COLO829 (cell line): ENCODE data around the gene DLGAP4.

Experiments used
- DNase-seq: peaks from one replicate; pipeline ENCODE4 v3.0.0; 2012; ENCODE audit warnings: low spot score

DLGAP4 gene, protein sequence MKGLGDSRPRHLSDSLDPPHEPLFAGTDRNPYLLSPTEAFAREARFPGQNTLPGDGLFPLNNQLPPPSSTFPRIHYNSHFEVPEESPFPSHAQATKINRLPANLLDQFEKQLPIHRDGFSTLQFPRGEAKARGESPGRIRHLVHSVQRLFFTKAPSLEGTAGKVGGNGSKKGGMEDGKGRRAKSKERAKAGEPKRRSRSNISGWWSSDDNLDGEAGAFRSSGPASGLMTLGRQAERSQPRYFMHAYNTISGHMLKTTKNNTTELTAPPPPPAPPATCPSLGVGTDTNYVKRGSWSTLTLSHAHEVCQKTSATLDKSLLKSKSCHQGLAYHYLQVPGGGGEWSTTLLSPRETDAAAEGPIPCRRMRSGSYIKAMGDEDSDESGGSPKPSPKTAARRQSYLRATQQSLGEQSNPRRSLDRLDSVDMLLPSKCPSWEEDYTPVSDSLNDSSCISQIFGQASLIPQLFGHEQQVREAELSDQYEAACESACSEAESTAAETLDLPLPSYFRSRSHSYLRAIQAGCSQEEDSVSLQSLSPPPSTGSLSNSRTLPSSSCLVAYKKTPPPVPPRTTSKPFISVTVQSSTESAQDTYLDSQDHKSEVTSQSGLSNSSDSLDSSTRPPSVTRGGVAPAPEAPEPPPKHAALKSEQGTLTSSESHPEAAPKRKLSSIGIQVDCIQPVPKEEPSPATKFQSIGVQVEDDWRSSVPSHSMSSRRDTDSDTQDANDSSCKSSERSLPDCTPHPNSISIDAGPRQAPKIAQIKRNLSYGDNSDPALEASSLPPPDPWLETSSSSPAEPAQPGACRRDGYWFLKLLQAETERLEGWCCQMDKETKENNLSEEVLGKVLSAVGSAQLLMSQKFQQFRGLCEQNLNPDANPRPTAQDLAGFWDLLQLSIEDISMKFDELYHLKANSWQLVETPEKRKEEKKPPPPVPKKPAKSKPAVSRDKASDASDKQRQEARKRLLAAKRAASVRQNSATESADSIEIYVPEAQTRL

DNA sequence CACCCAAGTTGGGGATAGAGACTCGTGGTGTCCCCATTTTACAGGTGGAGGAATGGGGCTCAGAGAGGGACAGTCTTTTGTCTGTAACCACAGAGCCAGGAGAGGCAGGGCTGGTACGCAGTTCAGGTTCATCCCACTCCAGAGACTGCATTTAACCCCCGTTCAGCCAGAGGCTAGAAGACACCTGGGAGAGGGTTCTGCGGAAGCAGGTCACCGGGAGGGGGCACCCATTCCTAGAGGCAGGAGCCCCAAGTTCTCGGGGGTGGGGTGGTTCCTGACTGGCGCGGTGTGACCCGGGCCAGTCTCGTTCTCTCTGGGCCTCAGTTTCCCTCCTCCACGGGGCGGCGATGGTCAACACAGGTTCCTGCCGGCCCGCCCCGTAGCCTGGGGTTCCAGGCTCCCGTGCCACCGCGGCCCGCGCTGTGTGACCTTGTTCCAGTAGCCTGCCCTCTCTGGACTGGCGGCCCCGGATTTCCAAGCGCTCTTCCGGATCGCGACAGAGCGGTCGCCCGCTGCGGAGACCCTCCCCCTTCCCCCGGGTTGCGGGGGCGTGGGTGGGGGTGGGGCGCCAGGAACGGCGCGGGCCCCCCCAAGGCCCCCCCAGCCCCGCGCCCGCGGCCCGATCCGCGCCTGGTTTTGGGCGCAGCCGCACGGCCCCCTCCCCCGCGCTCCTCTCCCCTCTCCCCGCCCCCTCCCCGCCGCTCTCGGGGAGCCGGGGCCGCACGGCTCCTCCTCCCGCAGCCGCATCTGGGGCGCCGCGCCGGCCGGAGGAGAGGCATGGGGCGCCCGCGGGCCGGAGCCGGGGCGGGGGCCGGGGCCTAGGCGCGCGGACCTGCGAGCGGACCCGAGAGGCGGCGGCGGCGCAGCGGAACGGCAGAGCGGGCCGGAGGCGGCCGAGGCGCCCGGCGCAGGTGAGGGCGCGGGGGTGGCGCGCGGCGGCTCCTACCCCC, at the start of gene DLGAP4:
Gene DLGAP4 (plus strand): TSS at position 738 of the 950 bp plus-strand sequence. CDS start 125,379 bp downstream, outside the sequence.
- no peak for DNase-seq

- no peak for DNase-seq
Observed at GRCh38 chr20:36259177-36260061, 46.7 kb upstream of the DLGAP4 start.

DNA sequence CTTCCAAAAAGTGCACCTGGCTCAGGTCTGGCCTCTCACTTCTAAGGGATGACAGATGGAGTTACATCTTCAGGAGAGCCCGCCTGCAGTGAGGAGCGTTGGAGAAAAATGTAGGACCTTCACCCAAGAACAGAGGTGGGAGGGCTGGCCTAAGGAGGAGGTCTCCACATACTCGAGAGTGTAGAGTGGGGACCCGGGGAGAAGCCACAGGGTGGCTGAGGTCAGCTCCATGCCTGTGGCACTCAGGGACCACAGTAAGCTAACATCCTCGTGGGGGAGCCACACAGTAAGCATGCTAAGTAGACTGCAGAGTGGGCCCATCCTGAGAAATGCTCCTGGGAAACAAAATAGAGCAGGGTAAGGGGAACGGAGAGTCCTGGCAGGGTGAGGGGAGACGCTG, 45.8 kb upstream of the DLGAP4 start:
- no peak for DNase-seq

DNA sequence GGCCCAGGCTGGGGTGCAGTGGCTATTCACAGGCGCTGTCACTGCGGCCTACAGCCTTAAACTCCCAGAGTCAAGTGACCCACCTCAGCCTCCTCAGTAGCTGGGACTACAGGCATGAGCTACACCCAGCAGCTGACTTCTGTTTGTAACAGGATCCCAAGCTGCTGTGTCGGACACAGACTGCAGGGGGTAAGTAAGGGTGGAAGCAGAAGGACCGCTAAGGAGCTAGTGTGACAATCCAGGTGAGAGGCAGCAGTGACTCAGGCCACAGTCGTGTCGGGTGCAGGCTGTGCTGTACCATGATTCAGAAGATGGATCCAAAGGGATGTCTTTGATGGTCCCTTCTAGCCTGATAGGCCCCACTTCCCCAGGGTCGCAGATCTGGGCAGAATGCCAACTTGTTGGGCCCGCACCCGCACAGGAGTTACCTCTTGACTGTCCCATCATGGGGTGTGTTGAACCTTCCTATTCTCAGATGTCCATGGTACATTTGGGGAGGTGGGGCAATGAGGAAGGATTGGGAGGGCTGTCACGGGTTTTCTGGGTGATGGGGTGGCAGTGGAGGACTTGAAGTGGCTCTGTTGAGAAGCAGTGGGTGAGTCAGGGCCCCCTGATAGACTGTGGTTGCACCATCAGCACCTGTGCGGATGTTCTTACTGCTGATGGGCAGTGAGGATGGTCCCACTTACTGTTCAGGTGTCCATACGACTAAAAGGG, 44.6 kb upstream of the DLGAP4 start:
- DNase-seq, result no peak

DNA sequence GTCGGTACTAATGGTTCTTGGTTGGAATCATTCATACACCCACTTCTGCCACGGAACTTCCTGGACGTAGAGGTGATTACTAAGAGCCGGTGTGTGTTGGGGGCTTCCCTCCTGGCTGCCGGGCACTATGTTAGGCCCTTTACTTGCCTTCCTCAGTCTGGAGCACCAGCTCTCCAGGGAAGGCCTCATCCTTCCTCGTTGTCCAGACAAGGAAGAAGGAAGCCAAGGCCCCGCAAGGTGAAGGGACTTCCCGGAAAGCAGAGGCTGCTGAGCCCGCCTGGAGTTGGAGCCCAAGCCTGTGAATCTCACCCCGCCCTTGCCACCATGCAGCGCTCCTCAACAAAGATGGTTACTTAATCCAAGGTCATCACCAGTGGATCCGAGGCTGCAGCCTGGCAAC, 43.7 kb upstream of the DLGAP4 start:
- no peak for DNase-seq

DNA sequence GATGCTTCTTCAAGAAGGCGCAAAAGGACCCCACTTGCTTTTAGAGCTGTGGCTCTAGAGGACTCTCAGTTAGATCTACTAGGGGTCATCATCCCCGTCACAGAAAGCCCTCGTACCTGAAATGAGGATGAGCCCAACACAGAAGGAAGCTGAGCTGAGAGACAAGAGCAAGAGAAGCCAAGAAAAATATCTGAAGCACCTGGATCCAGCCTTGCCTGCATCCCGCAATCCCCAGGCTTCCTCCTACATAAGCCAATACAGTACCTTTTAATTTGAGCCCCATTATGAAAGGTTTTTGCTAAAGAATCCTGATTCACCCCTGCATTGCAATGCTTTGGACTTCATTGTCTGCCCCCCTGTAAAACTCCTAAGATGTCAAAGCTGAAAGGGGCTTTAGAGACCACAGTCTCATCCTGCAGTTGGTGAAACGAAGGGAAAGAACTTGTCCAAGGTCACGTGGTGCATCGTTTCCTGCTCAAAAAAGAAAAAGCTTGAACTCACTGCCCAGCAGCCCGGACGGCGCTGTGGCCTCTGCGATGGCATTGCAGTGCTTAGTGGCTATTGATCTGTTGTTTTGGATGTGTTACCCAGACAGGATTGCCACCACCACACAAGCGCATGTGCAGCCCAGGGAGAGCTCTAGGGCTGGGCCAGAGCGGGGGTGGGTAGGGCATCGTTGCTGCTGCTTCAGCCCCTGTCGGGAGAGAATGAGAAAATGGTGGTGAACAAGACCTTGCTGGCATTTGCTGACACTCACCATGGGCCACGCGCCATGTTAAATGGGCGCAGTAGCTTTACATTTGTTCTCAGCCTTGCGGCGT, 41.5 kb upstream of the DLGAP4 start:
- no peak for DNase-seq

DNA sequence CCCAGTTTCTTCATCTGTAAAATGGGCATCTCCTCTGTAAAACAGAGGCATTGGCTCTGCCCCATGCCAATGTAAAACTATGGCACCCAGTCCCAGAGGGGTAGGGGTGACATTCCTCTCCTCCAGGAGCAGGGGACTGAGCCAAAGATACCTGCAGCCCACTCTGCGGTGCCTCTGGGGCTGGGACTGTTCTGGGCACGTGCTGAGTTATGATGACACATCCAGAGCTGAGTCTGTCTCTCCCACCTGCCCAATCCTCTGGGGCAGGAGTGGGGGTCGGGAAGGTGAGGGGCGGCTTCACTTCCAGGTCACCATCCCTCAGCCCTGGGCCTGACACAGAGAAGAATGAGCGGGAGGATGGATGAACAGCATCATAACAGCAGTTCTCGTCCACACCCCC, 40.0 kb upstream of the DLGAP4 start:
- no peak for DNase-seq

DNA sequence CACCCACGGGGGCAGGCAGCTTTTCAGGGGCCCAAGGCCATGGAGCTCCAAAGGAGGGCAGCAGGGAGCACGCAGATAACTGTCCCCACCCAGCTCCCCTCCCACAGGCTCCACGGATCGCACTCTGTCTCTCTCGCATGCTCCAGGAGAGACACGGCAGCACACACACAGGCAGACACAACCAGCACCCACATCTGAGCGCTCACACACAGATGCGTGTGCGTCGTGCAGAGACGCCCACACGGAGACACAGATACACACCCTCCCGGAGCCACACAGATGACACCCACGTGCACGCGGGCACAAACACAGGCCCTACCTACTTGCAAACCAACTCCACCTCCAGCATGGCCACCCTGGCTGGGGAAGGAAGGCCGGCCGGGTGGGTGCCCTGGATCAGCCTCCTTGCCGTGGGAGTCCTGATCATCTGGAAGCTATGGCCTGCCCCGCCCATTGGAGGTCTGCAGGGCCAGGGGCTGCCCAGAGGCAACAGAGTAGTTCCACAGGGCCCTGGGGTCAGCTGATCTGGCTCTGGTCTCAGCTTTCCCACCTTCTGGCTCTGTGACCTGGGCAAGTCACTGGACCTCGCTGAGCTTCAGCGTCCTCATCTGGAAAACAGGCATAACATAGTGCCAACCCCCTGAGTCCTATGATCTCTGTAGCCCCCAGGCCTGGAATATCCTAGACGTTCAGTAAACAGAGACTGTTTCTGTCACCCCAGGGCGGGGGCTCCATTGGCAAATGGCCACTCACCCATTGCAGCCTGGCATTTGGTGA, 38.3 kb upstream of the DLGAP4 start:
- DNase-seq, result no peak

DNA sequence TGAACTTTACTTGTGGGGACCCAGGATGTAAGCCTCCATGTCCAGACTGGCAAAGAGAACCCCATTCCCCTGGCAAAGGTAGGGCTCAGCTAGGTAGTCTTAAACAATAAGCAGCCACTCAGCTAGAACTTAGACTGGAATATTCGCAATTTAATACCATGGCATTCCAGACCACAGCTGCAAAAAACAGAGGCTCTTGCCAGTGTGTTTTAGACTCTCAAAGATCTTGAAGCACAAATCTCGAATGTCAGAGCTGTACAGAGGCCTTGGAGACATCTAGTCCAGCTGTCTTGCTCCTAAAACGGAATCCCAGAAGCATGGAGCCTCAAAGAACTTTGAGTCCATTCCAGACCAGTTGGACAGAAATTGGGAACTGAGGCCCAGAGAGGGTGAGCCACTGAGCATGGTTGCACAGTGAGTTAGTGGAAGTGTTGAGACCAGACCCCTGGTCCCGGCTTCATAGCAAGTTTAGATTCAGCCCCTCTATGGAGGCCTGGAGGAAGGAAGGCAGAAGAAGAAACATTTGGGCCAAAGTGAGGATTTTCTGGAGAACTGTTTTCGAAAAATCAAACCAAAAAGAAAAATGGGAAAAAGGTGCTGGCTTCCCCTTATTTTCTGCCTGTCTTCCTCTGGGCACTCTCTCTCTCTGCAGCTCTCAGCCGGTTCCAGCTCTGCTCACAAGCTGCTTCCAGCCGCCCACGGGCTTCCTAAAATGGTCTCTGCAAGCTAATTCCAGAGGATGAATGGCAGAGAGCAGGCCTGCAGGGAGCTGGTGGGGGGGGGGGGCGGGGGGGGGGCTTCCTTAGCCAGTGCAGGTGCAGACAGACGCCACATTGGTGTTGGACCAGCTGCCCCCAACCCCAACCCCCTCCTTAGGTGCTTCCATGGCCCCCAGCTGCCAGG, 37.4 kb upstream of the DLGAP4 start:
- no peak for DNase-seq

DNA sequence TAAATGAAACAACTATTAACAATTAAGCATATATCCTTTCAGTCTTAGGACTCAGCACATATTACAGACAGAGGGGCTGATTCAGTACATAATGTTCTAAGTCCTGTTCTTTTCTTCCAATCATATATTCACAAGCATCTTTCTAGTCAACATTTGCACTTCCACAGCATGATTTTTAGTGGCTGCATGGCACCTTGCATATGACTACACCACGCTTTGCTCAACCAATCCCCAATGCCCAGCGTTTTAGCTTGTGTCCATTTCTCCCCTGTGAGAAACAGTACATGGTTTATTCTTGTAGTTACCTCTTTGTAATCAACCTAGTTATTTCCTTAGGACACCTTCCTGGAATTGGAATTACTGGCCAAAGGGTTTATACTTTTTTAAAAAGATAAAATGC, 36.6 kb upstream of the DLGAP4 start:
- no peak for DNase-seq

GRCh38 chr20:36270744-36271638, 35.1 kb upstream of the DLGAP4 start:
- no peak for DNase-seq

- DNase-seq, result no peak
Observed at GRCh38 chr20:36271639-36272546, 34.2 kb upstream of the DLGAP4 start.

DNA sequence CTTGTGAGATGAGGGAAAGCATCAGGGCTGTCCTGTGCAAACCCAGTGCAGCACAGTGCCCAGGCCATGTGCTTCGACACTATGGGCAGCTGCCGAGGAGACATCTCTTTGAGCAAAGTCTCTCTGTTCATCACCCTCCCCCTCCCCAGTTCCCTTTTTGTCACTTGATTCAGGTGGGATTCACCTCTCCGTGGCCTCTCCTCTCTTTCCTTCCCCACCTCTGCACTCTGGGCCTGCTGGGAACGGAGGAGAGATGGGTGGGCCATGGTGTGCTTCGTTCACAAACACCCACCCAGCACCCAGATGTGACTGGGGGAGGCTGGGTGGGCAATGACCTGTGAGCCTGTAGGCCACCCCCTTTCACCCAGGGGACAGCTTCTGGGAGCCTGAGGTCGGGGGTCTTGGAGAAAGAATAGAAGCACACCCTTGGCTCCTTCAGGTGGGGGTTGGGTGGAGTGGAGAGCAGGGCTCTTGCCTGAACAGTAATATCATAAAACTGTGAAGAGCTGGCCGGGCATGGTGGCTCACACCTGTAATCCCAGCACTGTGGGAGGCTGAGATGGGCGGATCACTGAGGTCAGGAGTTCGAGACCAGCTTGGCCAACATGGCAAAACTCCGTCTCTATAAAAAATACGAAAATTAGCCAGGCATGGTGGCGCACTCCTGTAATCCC, 33.5 kb upstream of the DLGAP4 start:
- DNase-seq, result no peak

DNA sequence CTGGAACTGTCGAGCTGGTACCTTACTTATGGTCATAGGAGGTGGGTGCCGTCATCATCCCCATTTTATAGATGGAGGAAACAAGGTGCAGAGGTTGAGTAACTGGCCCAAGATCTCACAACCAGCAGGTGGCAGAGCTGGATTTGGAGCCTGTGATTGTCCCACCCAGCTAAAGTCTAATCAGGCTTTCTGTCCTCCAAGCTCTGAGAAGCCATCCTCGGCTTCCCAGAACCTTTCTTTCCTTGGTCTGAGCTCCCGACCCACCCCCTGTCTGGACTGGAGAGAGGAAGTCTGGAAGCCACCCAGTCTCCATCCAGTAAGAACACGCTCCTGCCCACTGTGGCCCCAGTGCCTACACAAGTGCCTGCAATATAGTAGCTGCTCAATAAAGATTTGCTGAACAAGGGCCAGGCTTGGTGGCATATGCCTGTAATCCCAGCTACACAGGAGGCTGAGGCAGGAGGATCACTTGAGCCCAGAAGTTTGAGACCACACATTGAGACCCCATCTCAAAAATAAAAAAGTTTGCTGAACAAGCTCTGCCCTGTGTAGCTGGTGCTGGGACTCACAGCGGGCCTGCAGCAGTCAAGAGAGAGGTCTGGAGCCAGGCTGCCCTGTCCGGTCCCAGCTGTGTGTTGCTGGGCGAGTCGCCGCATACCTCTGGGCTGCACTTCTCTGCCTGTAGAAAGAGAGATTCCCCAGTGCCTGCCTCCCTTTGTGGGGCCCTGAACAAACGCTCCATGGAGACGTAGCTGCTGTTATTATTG, 32.5 kb upstream of the DLGAP4 start:
- peak; percentile 23 for DNase-seq
